CD4-positive, alpha-beta T cell treated with Interleukin-4 for 4 hours (primary cell): Measurements from ENCODE around the gene FAM118A.
A peak's percentile ranks its signal among the peaks of the same experiment; 100 is the strongest.
"Not testable (repeated sequence)": the region's sequence is repeated elsewhere in the genome, so short reads cannot be mapped to it uniquely, and the experiment has no call there.

ENCODE experiments used
- DNase-seq: peaks from one replicate; pipeline ENCODE4 v3.0.0-alpha.2; 2020

FAM118A gene

GRCh38 chr22:45332001-45332400 is 22.3 kb downstream of the FAM118A start:
- no peak for DNase-seq

- no peak for DNase-seq
These were observed 24.3 kb downstream of the FAM118A start for GRCh38 chr22:45334068-45334467.

DNA sequence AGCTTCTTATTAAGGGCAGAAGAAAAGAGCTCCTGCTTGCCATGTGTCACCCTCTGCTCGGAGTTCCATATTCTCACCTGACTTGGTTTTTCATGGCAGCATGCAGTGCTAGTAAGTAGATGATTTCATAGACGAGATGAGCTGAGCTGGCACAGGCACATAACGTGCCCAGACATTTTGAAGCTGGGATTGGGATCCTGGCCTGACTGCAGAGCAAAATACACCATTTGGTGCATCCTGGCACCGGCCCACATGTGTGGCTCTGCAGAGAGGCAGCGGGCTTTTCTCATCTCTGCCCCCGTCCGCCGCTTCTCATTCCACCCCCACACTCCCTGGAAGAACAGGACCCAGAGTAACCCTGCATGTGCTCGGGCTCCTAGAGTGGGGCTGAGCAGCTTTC is 24.8 kb downstream of the FAM118A start:
- DNase-seq = no peak

DNA sequence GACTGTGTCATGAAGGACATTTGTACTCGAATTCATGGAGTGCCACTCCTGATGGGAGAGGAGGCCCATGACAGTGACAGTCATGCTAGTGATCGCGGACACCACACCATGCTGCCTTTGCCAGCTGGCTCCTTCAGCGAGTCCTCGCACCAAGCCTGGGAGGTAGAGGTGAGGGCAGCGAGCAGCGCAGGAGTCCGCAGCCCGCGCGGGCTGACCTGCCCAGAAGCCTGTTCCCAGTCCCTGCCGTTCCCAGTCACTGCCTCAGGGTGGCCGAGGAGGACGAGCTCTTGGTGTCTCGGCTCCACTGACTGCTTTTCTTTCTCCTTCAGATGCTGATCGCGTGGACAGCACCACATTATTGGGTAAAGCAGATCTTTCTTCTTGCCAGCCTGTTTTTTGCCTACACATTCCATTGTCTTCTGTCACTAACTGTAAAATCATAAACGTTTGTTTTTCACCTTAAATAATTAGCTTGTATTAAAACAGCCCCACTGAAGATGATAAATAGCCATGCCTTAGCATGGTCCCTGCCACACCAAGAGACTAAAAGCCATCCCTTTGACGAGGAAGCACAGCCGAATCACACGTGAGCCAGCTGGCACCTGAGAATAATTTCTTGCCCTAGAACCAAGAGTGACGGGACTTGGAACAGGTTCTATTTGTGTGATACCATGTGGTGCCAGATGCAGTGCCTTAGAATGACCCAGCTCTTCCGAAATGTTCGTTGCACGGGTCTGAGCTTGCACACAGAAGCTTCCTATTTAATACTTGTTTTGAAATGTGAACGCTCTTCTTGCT is 25.5 kb downstream of the FAM118A start:
- DNase-seq = no peak

DNA sequence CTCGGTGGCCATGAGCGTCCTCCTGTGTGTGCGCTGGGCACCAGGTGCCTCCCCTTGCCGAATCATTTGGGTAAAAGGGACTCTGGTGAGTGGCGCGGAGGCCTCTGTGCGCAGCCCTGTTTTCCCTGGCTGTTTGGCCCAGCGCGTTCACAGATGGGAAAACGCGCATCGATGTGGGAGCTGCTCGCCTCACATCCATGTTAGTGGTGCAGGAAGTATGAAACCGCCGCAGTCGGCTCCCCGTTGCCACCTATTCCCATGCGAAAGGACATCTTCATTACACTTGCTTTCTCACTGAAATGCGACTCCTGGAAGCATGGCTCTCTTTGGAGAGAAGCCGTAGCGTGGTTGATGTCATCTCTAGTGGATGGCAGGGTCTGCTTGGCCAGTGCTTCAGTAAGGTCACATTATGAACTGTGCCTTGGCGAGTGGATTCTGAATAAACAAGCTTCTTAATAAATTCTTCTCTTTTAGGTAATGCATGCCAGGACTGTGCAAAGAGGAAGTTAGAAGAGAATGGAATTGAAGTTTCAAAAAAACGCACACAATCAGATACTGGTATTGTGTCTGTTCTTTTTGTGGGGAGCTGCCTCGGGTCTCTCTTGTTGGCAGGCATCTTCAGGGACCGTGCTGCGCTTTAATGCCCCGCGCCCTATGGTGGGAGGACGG is 26.3 kb downstream of the FAM118A start:
- no peak for DNase-seq

DNA sequence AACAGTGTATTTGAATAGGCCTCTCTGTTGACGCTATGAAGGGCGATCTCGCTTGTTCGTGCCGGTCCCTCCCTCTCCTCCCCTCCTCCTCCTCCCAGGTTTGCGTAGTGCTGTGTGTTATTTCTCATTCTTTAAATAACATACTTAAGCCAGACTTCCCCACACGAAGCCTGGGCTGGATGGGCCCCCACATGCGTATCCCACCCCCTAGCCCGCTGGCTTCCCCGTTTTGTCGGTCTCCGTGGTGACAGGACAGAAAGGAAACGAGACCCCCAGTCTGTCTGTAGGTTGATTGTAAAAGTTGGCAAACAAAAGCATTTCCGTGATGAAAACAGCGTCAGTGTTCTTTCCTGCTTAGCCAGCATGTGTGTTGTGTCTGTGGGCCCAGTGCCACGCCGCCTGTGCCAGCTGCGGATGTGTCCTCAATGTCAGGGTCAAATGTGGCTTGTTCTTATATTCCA is 27.3 kb downstream of the FAM118A start:
- DNase-seq = no peak

DNA sequence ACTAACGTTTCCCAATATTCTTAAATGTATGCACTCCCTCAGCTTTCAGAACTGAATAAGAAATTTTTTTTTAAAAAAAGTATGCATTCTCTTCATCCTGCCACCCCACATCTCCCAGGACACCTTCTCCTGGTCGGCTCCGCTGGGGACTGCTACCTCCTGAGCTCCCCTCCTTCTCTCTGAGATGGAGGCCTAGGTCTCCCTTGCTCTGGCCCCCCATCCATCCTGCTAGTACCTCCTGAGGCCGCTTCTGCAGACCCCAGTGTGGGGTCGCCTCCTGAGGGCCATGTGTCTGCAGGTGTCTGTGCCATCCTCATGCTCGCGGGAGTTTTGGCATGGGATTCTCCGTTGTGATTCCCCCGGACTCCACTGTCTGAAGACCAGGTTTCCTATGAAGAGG is 27.8 kb downstream of the FAM118A start:
- DNase-seq = no peak

DNA sequence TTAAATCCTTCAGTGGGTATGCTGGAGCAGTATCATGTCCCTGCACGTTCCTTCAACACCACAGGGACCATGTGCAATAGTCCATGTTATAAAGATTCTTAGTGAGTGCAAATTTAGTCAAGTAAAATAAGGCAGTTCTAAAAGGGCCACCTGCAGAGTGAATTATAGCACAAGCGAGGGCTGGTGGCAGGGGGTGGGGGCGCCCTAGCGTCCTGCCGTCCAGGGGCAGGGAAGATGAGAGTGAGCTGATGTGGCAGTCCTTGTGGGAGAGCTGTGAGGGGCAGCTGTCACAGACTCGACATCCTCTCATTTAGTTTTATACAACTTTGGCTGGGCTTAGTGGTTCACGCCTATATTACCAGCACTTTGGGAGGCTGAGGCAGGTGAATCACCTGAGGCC is 29.1 kb downstream of the FAM118A start:
- no peak for DNase-seq

DNA sequence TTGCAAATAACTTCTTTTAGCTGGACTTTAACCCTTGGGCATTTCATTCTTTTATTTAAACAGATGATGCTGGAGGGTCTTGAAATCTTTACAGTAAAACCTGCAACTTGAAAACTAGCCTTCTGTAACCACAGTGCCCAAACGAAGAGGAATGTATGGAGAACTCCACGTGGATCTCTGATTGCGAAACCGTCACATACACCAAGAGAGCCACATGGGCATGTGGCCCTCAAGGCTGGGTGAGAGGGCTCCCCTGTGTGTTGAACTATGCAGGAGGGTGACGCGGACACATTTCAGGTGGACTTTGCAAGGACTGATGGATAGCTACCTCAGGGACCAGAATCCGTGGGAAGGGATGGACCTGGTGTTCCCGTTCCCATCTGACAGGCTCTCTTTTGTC is 30.6 kb downstream of the FAM118A start:
- no peak for DNase-seq

- peak; percentile 40 for DNase-seq
These were observed 31.8 kb downstream of the FAM118A start for GRCh38 chr22:45341498-45341897.

- no peak for DNase-seq
These were observed 33.4 kb downstream of the FAM118A start for GRCh38 chr22:45343143-45343542.

GRCh38 chr22:45344334-45344733 is 34.6 kb downstream of the FAM118A start:
- DNase-seq = no peak

DNA sequence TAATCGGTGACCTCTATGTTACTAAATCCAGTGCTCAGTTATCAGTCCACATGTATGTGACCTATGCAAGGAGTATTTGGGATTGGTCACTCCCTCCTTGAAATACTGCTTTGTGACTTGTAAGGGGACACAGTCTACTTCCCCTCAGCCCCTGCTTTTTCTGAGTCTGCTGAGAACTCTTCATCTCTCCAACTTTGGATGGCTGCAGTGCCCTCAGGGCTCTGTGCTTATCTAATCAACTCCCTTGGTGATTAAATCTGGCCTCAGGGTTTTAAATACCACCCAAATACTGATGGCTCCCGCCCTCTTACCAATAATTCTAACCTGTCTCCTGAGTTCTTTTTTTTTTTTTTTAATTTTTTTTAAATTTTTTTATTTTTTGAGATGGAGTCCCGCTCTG is 40.2 kb downstream of the FAM118A start:
- DNase-seq = no peak

GRCh38 chr22:45351956-45352355 is 42.2 kb downstream of the FAM118A start:
- no peak for DNase-seq

DNA sequence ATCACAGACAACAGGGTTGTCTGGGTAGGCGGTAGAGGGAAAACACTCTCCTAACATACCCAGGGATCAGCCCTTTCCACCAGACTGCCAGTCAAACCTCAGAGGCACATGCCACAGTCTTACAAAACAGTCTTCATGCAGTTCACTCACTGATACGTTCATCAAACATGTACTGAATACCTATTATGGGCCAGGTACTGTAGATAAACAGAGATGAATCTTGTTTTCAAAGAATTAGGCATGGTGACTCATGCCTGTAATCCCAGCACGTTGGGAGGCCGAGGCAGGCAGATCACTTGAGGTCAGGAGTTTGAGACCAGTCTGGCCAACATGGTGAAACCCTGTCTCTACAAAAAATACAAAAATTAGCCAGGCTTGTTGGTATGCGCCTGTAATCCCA is 43.0 kb downstream of the FAM118A start:
- DNase-seq = not testable (repeated sequence)

- peak; percentile 20 for DNase-seq
These were observed 44.1 kb downstream of the FAM118A start for GRCh38 chr22:45353786-45354185.

DNA sequence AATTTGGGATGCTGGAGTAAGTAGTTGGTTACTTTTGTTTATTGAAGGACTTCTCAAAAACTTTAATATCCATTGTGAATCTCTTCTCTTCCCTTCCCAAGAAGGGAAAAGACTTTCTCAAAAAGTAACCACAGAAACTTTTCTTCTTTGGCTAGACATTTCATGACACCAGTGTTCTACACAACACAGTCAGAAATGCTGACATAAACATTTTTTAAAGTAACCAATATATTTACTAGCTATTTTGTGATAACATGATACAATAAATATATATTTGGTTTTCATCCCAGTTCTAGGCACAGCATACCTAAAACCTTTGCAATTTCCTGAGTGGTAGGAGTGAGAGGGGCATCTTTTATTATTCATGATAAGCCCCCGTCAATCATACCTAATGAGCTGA is 47.8 kb downstream of the FAM118A start:
- no peak for DNase-seq

DNA sequence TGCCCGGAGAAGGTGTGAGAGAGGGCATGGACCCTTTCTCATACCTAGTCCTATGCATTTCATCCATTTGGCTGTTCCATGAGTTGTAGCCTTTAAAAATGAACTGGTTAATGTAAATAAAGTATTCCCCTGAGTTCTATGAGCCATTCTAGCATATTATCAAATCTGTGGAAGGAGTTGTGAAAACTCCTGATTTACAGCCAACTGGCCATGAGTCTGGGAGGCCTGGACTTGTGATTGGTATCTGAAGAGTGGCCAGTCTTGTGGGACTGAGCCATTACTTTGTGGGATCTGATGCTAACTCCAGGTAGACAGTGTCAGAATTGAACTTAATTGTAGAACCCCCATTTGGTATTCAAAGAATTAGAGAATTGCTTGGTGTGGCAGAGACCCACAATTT is 48.4 kb downstream of the FAM118A start:
- DNase-seq = no peak

DNA sequence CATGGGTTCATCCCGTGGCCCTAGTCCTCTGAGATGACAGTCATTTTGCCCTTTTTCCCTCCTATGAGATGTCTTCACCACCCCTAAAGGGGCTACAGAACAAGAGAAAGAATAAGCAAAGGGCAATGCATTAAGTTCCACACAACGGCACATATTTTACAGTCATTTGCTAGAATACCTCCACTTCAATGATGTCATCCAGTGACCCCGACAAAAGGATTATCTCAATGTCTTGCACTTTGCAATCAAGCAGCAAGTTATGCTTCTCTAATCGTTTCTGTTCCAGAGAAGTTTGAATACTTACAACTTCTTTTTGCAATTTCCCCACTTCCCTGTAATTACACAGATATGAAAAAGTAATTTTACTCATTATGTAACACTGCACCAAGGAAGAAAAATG is 49.9 kb downstream of the FAM118A start:
- DNase-seq = no peak

- DNase-seq = no peak
These were observed 57.0 kb downstream of the FAM118A start for GRCh38 chr22:45366713-45367112.

DNA sequence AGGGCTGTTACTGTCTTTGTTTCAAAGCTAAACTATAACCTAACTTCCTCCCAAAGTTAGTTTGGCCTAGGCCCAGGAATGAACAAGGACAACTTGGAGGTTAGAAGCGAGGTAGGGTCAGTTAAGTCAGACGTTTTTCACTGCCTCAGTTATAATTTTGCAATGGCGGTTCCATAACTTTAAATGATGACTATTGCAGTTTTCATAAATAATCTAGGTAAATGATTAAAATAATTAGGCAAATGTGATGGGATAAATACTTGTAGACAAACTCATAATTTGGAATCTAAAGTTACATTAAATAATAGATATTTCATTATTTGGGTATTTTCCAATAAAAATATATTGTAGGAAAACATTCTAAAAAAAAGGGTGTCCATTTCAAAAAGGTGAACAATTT is 63.9 kb downstream of the FAM118A start:
- DNase-seq = not testable (repeated sequence)

DNA sequence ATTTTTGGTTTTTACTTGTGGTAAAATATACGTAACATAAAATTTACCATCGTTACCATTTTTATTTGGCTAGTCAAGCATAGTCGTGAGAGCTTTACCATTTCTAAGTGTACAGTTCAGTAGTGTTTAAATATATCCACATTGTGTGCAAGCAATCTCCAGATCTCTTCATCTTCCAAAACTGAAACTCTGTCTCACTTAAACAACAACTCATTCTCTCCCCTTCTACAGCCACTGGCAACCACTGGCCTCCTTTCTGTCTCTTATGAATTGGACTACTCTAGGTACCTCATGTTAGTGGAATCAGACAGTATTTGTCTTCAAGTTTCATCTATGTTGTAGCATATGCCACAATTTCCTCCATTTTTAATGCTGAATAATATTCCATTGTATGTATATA is 66.3 kb downstream of the FAM118A start:
- no peak for DNase-seq

DNA sequence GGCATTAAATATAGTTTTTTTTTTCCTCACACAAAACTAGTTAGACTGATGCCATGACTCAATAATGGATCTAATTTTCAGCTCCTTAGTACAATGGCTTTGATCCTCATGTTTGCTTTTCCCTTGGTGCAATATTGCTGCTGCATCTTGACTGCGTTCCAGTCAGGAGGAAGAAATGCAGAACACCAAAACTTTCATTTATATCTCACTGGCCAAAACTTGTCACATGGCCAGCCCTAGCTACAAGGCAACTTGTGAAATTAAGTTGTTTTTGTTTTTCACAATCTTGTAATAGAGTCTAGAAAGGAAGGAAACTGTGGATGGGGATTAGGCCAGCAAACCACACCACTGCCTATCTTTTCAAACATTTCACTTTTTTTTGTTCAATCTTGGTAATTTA is 67.0 kb downstream of the FAM118A start:
- DNase-seq = no peak

DNA sequence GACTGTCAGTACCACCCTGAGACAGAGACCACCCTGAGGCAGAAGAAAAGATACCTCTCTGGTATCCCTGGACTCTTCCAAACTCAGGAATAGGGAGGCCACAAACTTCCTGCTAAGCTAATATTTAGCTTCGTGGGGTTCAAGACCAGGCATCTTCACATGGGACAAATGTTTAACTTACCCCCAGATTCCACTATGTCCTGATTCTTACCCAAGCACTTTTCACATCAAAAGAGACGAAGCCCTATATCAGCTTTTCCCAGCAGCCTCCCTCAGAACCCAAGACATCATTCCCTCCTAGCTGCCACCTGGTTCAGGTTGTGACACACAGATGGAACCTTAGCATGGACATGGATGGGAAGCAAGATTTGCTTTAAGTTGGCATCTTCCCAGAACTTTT is 71.6 kb downstream of the FAM118A start:
- no peak for DNase-seq

- DNase-seq = no peak
These were observed 79.8 kb downstream of the FAM118A start for GRCh38 chr22:45389546-45389945.
